Astrocyte (in vitro differentiated cells and primary cell): Measurements from ENCODE around the gene PRDX1. TPM values are rescaled to one million over a fixed set of nuclear protein-coding genes. Genes with fewer than 3 reads are reported as not detected.
"Not testable (repeated sequence)": the region's sequence is repeated elsewhere in the genome, so short reads cannot be mapped to it uniquely, and the experiment has no call there.

Experiments
- DNase-seq: peaks from one replicate; pipeline ENCODE4 v3.0.0-alpha.2; 2010; ENCODE audit warnings: low read depth
- FAIRE-seq: peaks from 2 replicates; lab custom pipeline; 2011; peaks lifted over from hg19 to GRCh38; lab: Jason Lieb, UNC
- H2AFZ ChIP-seq: 2 replicates; pipeline ENCODE4 v1.6.0; 2012; ENCODE audit warnings: low read depth, low read length, inconsistent platforms
- H3K27ac ChIP-seq: 2 replicates; pipeline ENCODE4 v1.5.1; 2011; ENCODE audit warnings: low read depth, low read length, inconsistent platforms
- H3K27me3 ChIP-seq: 2 replicates; pipeline ENCODE4 v1.6.0; 2011; ENCODE audit warnings: low read length, inconsistent platforms; ENCODE audit not compliant: insufficient read depth
- H3K36me3 ChIP-seq: 2 replicates; pipeline ENCODE4 v1.5.1; 2011; ENCODE audit warnings: low read length, inconsistent platforms; ENCODE audit not compliant: insufficient read depth
- H3K4me1 ChIP-seq: 2 replicates; pipeline ENCODE4 v1.5.1; 2011; ENCODE audit warnings: low read length, inconsistent platforms; ENCODE audit not compliant: insufficient read depth
- H3K4me2 ChIP-seq: 2 replicates; pipeline ENCODE4 v1.6.0; 2012; ENCODE audit warnings: low read length, inconsistent platforms
- H3K4me3 ChIP-seq: 2 replicates; pipeline ENCODE4 v1.5.1; 2011; ENCODE audit warnings: low read depth, mild to moderate bottlenecking, low read length, inconsistent platforms; ENCODE audit not compliant: insufficient read depth
- H3K79me2 ChIP-seq: 2 replicates; pipeline ENCODE4 v1.6.0; 2012; ENCODE audit warnings: mild to moderate bottlenecking, low read length, inconsistent platforms; ENCODE audit not compliant: insufficient read depth
- H3K9ac ChIP-seq: 2 replicates; pipeline ENCODE4 v1.6.0; 2012; ENCODE audit warnings: mild to moderate bottlenecking, low read length, inconsistent platforms
- H3K9me3 ChIP-seq: 2 replicates; pipeline ENCODE4 v1.5.1; 2012; ENCODE audit warnings: low read depth, mild to moderate bottlenecking, low read length, inconsistent platforms; ENCODE audit not compliant: insufficient read depth
- H4K20me1 ChIP-seq: 2 replicates; pipeline ENCODE4 v1.6.0; 2012; ENCODE audit warnings: low read length, inconsistent platforms; ENCODE audit not compliant: insufficient read depth
- H3K27ac Mint-ChIP-seq: one replicate; pipeline ENCODE4 v1.8.0; 2021; ENCODE audit warnings: mild to moderate bottlenecking, mixed read lengths; ENCODE audit not compliant: unreplicated experiment
- H3K27me3 Mint-ChIP-seq: one replicate; pipeline ENCODE4 v1.8.0; 2021; ENCODE audit warnings: low read depth, mixed read lengths; ENCODE audit not compliant: unreplicated experiment
- H3K36me3 Mint-ChIP-seq: one replicate; pipeline ENCODE4 v1.8.0; 2021; ENCODE audit warnings: low read depth, mixed read lengths; ENCODE audit not compliant: unreplicated experiment
- H3K4me1 Mint-ChIP-seq: one replicate; pipeline ENCODE4 v1.8.0; 2021; ENCODE audit warnings: low read depth, mixed read lengths; ENCODE audit not compliant: unreplicated experiment
- H3K4me3 Mint-ChIP-seq: one replicate; pipeline ENCODE4 v1.8.0; 2021; ENCODE audit warnings: mild to moderate bottlenecking, moderate library complexity, mixed read lengths; ENCODE audit not compliant: unreplicated experiment
- H3K9me3 Mint-ChIP-seq: one replicate; pipeline ENCODE4 v1.8.0; 2021; ENCODE audit warnings: mild to moderate bottlenecking, mixed read lengths; ENCODE audit not compliant: unreplicated experiment
- CTCF ChIP-seq: IDR thresholded peaks from 2 replicates; pipeline ENCODE4 v1.5.1; 2011; ENCODE audit warnings: low read depth, mild to moderate bottlenecking, inconsistent platforms, low read length, moderate library complexity; ENCODE audit not compliant: insufficient read depth
- EZH2 ChIP-seq: IDR thresholded peaks from 2 replicates; pipeline ENCODE4 v1.6.1; 2012; ENCODE audit warnings: mild to moderate bottlenecking, low read length, inconsistent platforms; ENCODE audit not compliant: insufficient read depth
- total RNA-seq: library from RNA; stranded (reverse); gene quantifications from 2 replicates; pipeline ENCODE4 v1.2.1, GENCODE V29; 2021

Gene PRDX1
- total RNA-seq, 1 donor from 2014 or later: 986 TPM

- Histone ChIP-seq H3K79me2 (no peaks in the 10 kb centered on the region), H3K4me2 (no peak overlapping the region), H2AFZ (no peak overlapping the region), H4K20me1 (no peaks in the 10 kb centered on the region), H3K4me1 (no peaks in the 10 kb centered on the region), H3K9ac (no peak overlapping the region), H3K27me3 (no peaks in the 10 kb centered on the region), H3K36me3 (no peaks in the 10 kb centered on the region), H3K9me3 (no peaks in the 10 kb centered on the region), H3K4me3 (no peak overlapping the region), H3K27ac (no peak overlapping the region)
- no peaks in the 10 kb centered on the region for H3K27me3 Mint-ChIP-seq
- no peak overlapping the region for H3K4me3 Mint-ChIP-seq
- H3K4me1 Mint-ChIP-seq: no peaks in the 10 kb centered on the region
- no peaks in the 10 kb centered on the region for H3K9me3 Mint-ChIP-seq
- no peak for FAIRE-seq
- H3K36me3 Mint-ChIP-seq: no peaks in the 10 kb centered on the region
- no peak overlapping the region for H3K27ac Mint-ChIP-seq
- no peak for TF ChIP-seq CTCF
- no peak for TF ChIP-seq EZH2
- no peak for DNase-seq
Observed at GRCh38 chr1:45479039-45479748, 42.5 kb downstream of the PRDX1 start.

GRCh38 chr1:45478121-45478814 lies 43.4 kb downstream of the PRDX1 start:
- FAIRE-seq (no peak), DNase-seq (no peak)
- no peaks in the 10 kb centered on the region for H3K4me1 Mint-ChIP-seq
- no peaks in the 10 kb centered on the region for H3K36me3 Mint-ChIP-seq
- H3K79me2 ChIP-seq: no peaks in the 10 kb centered on the region
- H3K27me3 Mint-ChIP-seq: no peaks in the 10 kb centered on the region
- no peaks in the 10 kb centered on the region for H3K4me1 ChIP-seq
- no peak overlapping the region for H3K4me3 Mint-ChIP-seq
- H3K27me3 ChIP-seq: no peaks in the 10 kb centered on the region
- no peaks in the 10 kb centered on the region for H4K20me1 ChIP-seq
- H3K9ac ChIP-seq: no peak overlapping the region
- H3K9me3 Mint-ChIP-seq: no peaks in the 10 kb centered on the region
- H3K4me2 ChIP-seq: no peak overlapping the region
- no peak overlapping the region for H2AFZ ChIP-seq
- no peaks in the 10 kb centered on the region for H3K9me3 ChIP-seq
- no peak overlapping the region for H3K27ac ChIP-seq
- H3K4me3 ChIP-seq: no peak overlapping the region
- H3K27ac Mint-ChIP-seq: no peak overlapping the region
- no peak for TF ChIP-seq CTCF
- TF ChIP-seq EZH2: no peak
- H3K36me3 ChIP-seq: no peaks in the 10 kb centered on the region

- H3K79me2 ChIP-seq: no peaks in the 10 kb centered on the region
- no peak for DNase-seq
- TF ChIP-seq EZH2 (no peak), CTCF (no peak)
- H3K27me3 ChIP-seq: no peaks in the 10 kb centered on the region
- H3K4me1 ChIP-seq: no peaks in the 10 kb centered on the region
- no peaks in the 10 kb centered on the region for H3K27me3 Mint-ChIP-seq
- FAIRE-seq: no peak
- H3K4me1 Mint-ChIP-seq: no peaks in the 10 kb centered on the region
- no peaks in the 10 kb centered on the region for H3K9me3 ChIP-seq
- no peaks in the 10 kb centered on the region for H3K36me3 ChIP-seq
- H3K4me3 ChIP-seq: no peak overlapping the region
- H3K9me3 Mint-ChIP-seq: no peaks in the 10 kb centered on the region
- no peak overlapping the region for H3K9ac ChIP-seq
- no peak overlapping the region for H2AFZ ChIP-seq
- H3K4me2 ChIP-seq: no peak overlapping the region
- H3K4me3 Mint-ChIP-seq: no peak overlapping the region
- H3K27ac Mint-ChIP-seq: no peak overlapping the region
- H4K20me1 ChIP-seq: no peaks in the 10 kb centered on the region
- no peaks in the 10 kb centered on the region for H3K36me3 Mint-ChIP-seq
- no peak overlapping the region for H3K27ac ChIP-seq
Observed at GRCh38 chr1:45477646-45478045, 44.0 kb downstream of the PRDX1 start.

- not testable (repeated sequence) for H3K4me1 ChIP-seq, H2AFZ ChIP-seq, DNase-seq, H3K4me2 ChIP-seq, H3K27me3 ChIP-seq, FAIRE-seq, H3K27ac ChIP-seq, H3K9me3 ChIP-seq, H3K9me3 Mint-ChIP-seq, H3K79me2 ChIP-seq, H3K4me1 Mint-ChIP-seq, H3K36me3 Mint-ChIP-seq, H3K27ac Mint-ChIP-seq, H3K4me3 Mint-ChIP-seq, H3K27me3 Mint-ChIP-seq, H3K36me3 ChIP-seq, H3K4me3 ChIP-seq, H4K20me1 ChIP-seq, H3K9ac ChIP-seq
Observed at GRCh38 chr1:45474194-45474593, 47.5 kb downstream of the PRDX1 start.
